Measurements from ENCODE around the gene STX1B. TPM values are rescaled to one million over a fixed set of nuclear protein-coding genes. Genes with fewer than 3 reads are reported as not detected.

STX1B gene
- total RNA-seq, 1 experiment from 2014 or later = 3.7 TPM

GRCh38 chr16:31005350-31006085, 4.9 kb downstream of the STX1B start:
- BruUV-seq (replicated peaks) = no TSS peak
- DNase-seq (ENCODE audit: low read depth, low spot score) (no peak), ATAC-seq (0 out of 2 replicates have a peak, but pooled peaks have one; percentile 2)
- no peaks in the 10 kb centered on the region for H3K36me3 ChIP-seq (ENCODE audit: control insufficient read depth, insufficient read depth, low read length)
- H3K27me3 ChIP-seq (ENCODE audit: control insufficient read depth, insufficient read depth, low read length) = no peaks in the 10 kb centered on the region
- no peaks in the 10 kb centered on the region for H3K9me3 ChIP-seq (ENCODE audit: control insufficient read depth, insufficient read depth, low read depth, low read length)
- intact Hi-C loops (cut with micrococcal nuclease; ENCODE audit: unreplicated experiment) (no loop called here), in situ Hi-C loops (cut with HindIII; ENCODE audit: low pct_unique_long_range_greater_than_20kb, low sequenced_read_pairs) (no loop called here)
- H3K4me1 ChIP-seq (ENCODE audit: control insufficient read depth, insufficient read depth, low read length) = peaks cover 6% of the 10 kb centered on the region; the same call in 1 of the 2 replicates
- CTCF ChIA-PET = no interaction called here
- H3K4me3 ChIP-seq (ENCODE audit: low read depth in 2 of 2, low read length in 2 of 2) = no peak overlapping the region
- TF ChIP-seq TCF7L2 (IDR thresholded peaks at IDR 0.05; ENCODE audit: low read depth, low read length) = no peak
- H3K27ac ChIP-seq (ENCODE audit: low read length) = no peak overlapping the region
- POLR2A ChIA-PET = no interaction called here

GRCh38 chr16:31004658-31005057, 5.8 kb downstream of the STX1B start:
- ATAC-seq (no peak), DNase-seq (ENCODE audit: low read depth, low spot score) (no peak)
- Histone ChIP-seq H3K36me3 (ENCODE audit: control insufficient read depth, insufficient read depth, low read length) (no peaks in the 10 kb centered on the region), H3K4me1 (ENCODE audit: control insufficient read depth, insufficient read depth, low read length) (peaks cover 6% of the 10 kb centered on the region; the same call in 1 of the 2 replicates), H3K27me3 (ENCODE audit: control insufficient read depth, insufficient read depth, low read length) (no peaks in the 10 kb centered on the region), H3K27ac (ENCODE audit: low read length) (no peak overlapping the region), H3K4me3 (ENCODE audit: low read depth in 2 of 2, low read length in 2 of 2) (no peak overlapping the region), H3K9me3 (ENCODE audit: control insufficient read depth, insufficient read depth, low read depth, low read length) (no peaks in the 10 kb centered on the region)
- ChIA-PET POLR2A (no interaction called here), CTCF (interaction anchor here (0.6 kb wide), 1 partner anchor 11 kb away, joined by 6 read pairs; no protein-coding TSS in a partner anchor)
- BruUV-seq (replicated peaks) = no TSS peak
- TF ChIP-seq SIN3A (IDR thresholded peaks at IDR 0.05; ENCODE audit: borderline replicate concordance, insufficient read depth, low read depth, low read length) (no peak), POLR2AphosphoS5 (IDR thresholded peaks at IDR 0.05; ENCODE audit: low read depth, low read length) (no peak), CTCF (IDR thresholded peaks at IDR 0.05) (no peak), REST (IDR thresholded peaks at IDR 0.05; ENCODE audit: insufficient read depth in 1 of 2, low read depth in 2 of 2, low read length in 1 of 2) (no peak)
- in situ Hi-C loops (cut with HindIII; ENCODE audit: low pct_unique_long_range_greater_than_20kb, low sequenced_read_pairs) = no loop called here
- intact Hi-C loops (cut with micrococcal nuclease; ENCODE audit: unreplicated experiment) = no loop called here

GRCh38 chr16:31003744-31004143, 6.7 kb downstream of the STX1B start:
- Histone ChIP-seq H3K27me3 (ENCODE audit: control insufficient read depth, insufficient read depth, low read length) (no peaks in the 10 kb centered on the region), H3K4me3 (ENCODE audit: low read depth in 2 of 2, low read length in 2 of 2) (no peak overlapping the region), H3K27ac (ENCODE audit: low read length) (no peak overlapping the region), H3K36me3 (ENCODE audit: control insufficient read depth, insufficient read depth, low read length) (no peaks in the 10 kb centered on the region), H3K4me1 (ENCODE audit: control insufficient read depth, insufficient read depth, low read length) (peaks cover 14% of the 10 kb centered on the region), H3K9me3 (ENCODE audit: control insufficient read depth, insufficient read depth, low read depth, low read length) (no peaks in the 10 kb centered on the region)
- TF ChIP-seq SIN3A (IDR thresholded peaks at IDR 0.05; ENCODE audit: borderline replicate concordance, insufficient read depth, low read depth, low read length) (no peak), POLR2AphosphoS5 (IDR thresholded peaks at IDR 0.05; ENCODE audit: low read depth, low read length) (no peak), CTCF (IDR thresholded peaks at IDR 0.05) (no peak), TCF7L2 (IDR thresholded peaks at IDR 0.05; ENCODE audit: low read depth, low read length) (no peak), REST (IDR thresholded peaks at IDR 0.05; ENCODE audit: insufficient read depth in 1 of 2, low read depth in 2 of 2, low read length in 1 of 2) (no peak)
- DNase-seq (ENCODE audit: low read depth, low spot score) (no peak), ATAC-seq (no peak)
- intact Hi-C loops (cut with micrococcal nuclease; ENCODE audit: unreplicated experiment) = no loop called here
- in situ Hi-C loops (cut with HindIII; ENCODE audit: low pct_unique_long_range_greater_than_20kb, low sequenced_read_pairs) = no loop called here
- BruUV-seq (replicated peaks) = no TSS peak
- ChIA-PET POLR2A (no interaction called here), CTCF (interaction anchor here (0.6 kb wide), 1 partner anchor 10 kb away, joined by 6 read pairs; no protein-coding TSS in a partner anchor)

Data from Panc1 (cell line).